SH-SY5Y (cell line): ENCODE results near the gene DPEP2NB.

Experiments
- GATA2 ChIP-seq: IDR thresholded peaks from 2 replicates; pipeline ENCODE4 v1.6.1; 2011; ENCODE audit warnings: mild to moderate bottlenecking, low read depth, low read length
- GATA3 ChIP-seq: IDR thresholded peaks from 2 replicates; pipeline ENCODE4 v1.6.1; 2011; ENCODE audit warnings: low read depth, mild to moderate bottlenecking, low read length, moderate library complexity

GRCh38 chr16:67989322-67990017 lies 26.2 kb downstream of the DPEP2NB start:
- no peak for TF ChIP-seq GATA3
- TF ChIP-seq GATA2, result no peak
